Erythroblast (primary cell): Measurements from ENCODE around the gene PIAS4.

ENCODE experiments used
- GATA1 ChIP-seq: IDR thresholded peaks from 2 replicates; pipeline ENCODE4 v1.6.1; 2011; ENCODE audit warnings: low read depth, mild to moderate bottlenecking, control low read depth, low read length, moderate library complexity
- POLR2A ChIP-seq: IDR thresholded peaks from 2 replicates; pipeline ENCODE4 v1.6.1; 2011; ENCODE audit warnings: mild to moderate bottlenecking, low read length

- TF ChIP-seq POLR2A (no peak), GATA1 (no peak)
Measured at GRCh38 chr19:4044990-4045465, 37.5 kb downstream of the PIAS4 start.
